Esophagus squamous epithelium (tissue), 4 donors: ENCODE results near the gene WDR59.

Experiments used
- CTCF ChIP-seq, 6 experiments: fragments of 450-650 bp in 4 of 6; fragments of 200-600 bp in 2 of 6; sonication (generic) in 2 of 6; IDR thresholded peaks; one replicate each; pipeline ENCODE4 v1.5.1; 2016 to 2019; ENCODE audit warnings: antibody characterized with exemption in 6 of 6, mild to moderate bottlenecking in 4 of 6, moderate library complexity in 4 of 6
- POLR2A ChIP-seq, 4 donors: fragments of 450-650 bp; IDR thresholded peaks; one replicate each; pipeline ENCODE4 v1.6.1; 2017; ENCODE audit warnings: antibody characterized with exemption in 4 of 4, mild to moderate bottlenecking in 4 of 4, moderate library complexity in 3 of 4

- TF ChIP-seq POLR2A (IDR thresholded peaks at IDR 0.05) = no peak
- no peak for TF ChIP-seq CTCF (IDR thresholded peaks at IDR 0.05)
Observed at GRCh38 chr16:74874123-74874522, 110.8 kb downstream of the WDR59 start.
